Natural killer cell (primary cell): ENCODE results near the gene CAPN14. TPM values are rescaled to one million over a fixed set of nuclear protein-coding genes. Genes with fewer than 3 reads are reported as not detected.

Source experiments
- ATAC-seq, 3 donors: fragments of 150-1000 bp in 2 of 3; fragments of 200-7000 bp in 1 of 3; cut with Tn5 transposase; 1 replicate in 1 of 3; 2 replicates in 2 of 3; pipeline ENCODE4 v1.10.0; 2021; ENCODE audit warnings: mild to moderate bottlenecking in 2 of 3, moderate library complexity in 2 of 3
- DNase-seq, 2 donors: peaks; one replicate each; pipeline versions ENCODE4 v3.0.0 to v3.0.0-alpha.2; 2013 to 2021; ENCODE audit warnings: mixed read lengths in 1 of 2
- H3K27ac ChIP-seq: one replicate; pipeline ENCODE4 v1.5.1; 2013; ENCODE audit warnings: mild to moderate bottlenecking, low read length
- H3K27me3 ChIP-seq: one replicate; pipeline ENCODE4 v1.6.1; 2013; ENCODE audit warnings: low read length; ENCODE audit not compliant: control insufficient read depth, insufficient read depth
- H3K36me3 ChIP-seq: one replicate; pipeline ENCODE4 v1.6.1; 2013; ENCODE audit warnings: low read length; ENCODE audit not compliant: control insufficient read depth, insufficient read depth
- H3K4me1 ChIP-seq: one replicate; pipeline ENCODE4 v1.6.1; 2013; ENCODE audit warnings: low read length; ENCODE audit not compliant: control insufficient read depth, insufficient read depth
- H3K4me3 ChIP-seq: one replicate; pipeline ENCODE4 v1.5.1; 2013; ENCODE audit warnings: low read length
- H3K9me3 ChIP-seq: one replicate; pipeline ENCODE4 v1.6.1; 2013; ENCODE audit warnings: low read length; ENCODE audit not compliant: control insufficient read depth, insufficient read depth
- H3K27ac Mint-ChIP-seq, 2 donors: one replicate each; pipeline ENCODE4 v1.8.0; 2022; ENCODE audit warnings: mild to moderate bottlenecking in 2 of 2, mixed read lengths in 2 of 2, moderate library complexity in 1 of 2
- H3K27me3 Mint-ChIP-seq, 2 donors: one replicate each; pipeline ENCODE4 v1.8.0; 2022; ENCODE audit warnings: low read depth in 2 of 2, mixed read lengths in 2 of 2
- H3K36me3 Mint-ChIP-seq: one replicate; pipeline ENCODE4 v1.8.0; 2022; ENCODE audit warnings: mixed read lengths
- H3K4me1 Mint-ChIP-seq, 2 donors: one replicate each; pipeline ENCODE4 v1.8.0; 2022; ENCODE audit warnings: mixed read lengths in 2 of 2
- H3K4me3 Mint-ChIP-seq: one replicate; pipeline ENCODE4 v1.8.0; 2022; ENCODE audit warnings: mild to moderate bottlenecking, moderate library complexity, mixed read lengths
- H3K9me3 Mint-ChIP-seq, 2 donors: one replicate each; pipeline ENCODE4 v1.8.0; 2022; ENCODE audit warnings: mixed read lengths in 2 of 2
- CTCF ChIP-seq: fragments of 200-600 bp; IDR thresholded peaks from one replicate; pipeline ENCODE4 v1.8.0; 2022; ENCODE audit warnings: antibody characterized with exemption
- WGBS: methylation state at CpG from one replicate; pipeline ENCODE4 v1.1.7; 2013; ENCODE audit warnings: missing lambda C conversion rate; ENCODE audit not compliant: insufficient coverage; 5-methylcytosine and 5-hydroxymethylcytosine counted together
- intact Hi-C: fragments of 100-400 bp; cut with micrococcal nuclease; formaldehyde crosslinking; loops from one replicate; pipeline ENCODE4 v1.14.2; 2022
- total RNA-seq, 4 donors: library from RNA; stranded (reverse); fragments of 120-200 nt in 1 of 4; gene quantifications; one replicate each; pipeline versions ENCODE4 v1.2.3 to v1.2.4, GENCODE V29; 2013 to 2022

CAPN14 gene
- total RNA-seq, 3 donors from 2014 or later (not counting 1 experiment from before 2014, with no cell fraction given) = 0.33 to 0.43 TPM; not detected in 1

GRCh38 chr2:31124904-31125303 lies 92.4 kb downstream of the CAPN14 start:
- Histone ChIP-seq H3K27ac (no peak overlapping the region), H3K4me1 (no peaks in the 10 kb centered on the region), H3K36me3 (no peaks in the 10 kb centered on the region), H3K27me3 (no peaks in the 10 kb centered on the region), H3K9me3 (no peaks in the 10 kb centered on the region), H3K4me3 (no peak overlapping the region)
- Mint-ChIP-seq H3K4me1 (no peaks in the 10 kb centered on the region), H3K36me3 (no peaks in the 10 kb centered on the region), H3K27me3 (peaks cover 0 to 24% of the 10 kb centered on the region in 2 donors), H3K4me3 (no peak overlapping the region), H3K27ac (no peak overlapping the region), H3K9me3 (no peaks in the 10 kb centered on the region)
- ATAC-seq (no peak), DNase-seq (no peak)
- no peak for TF ChIP-seq CTCF
- 93% methylated on average over 4 of the region's 4 CpGs for WGBS
- intact Hi-C loops = no loop called here

Other genes starting within 250 kb of the CAPN14 start
- gene GALNT14, start 79.1 kb downstream of the CAPN14 start, total RNA-seq = under 1 TPM in 1 of 3 donors, not detected in 2; 0.68 TPM
- 1 to 10 TPM; 5.6 to 7.8 (median 7.2) TPM for gene EHD3, start 16.6 kb upstream of the CAPN14 start, total RNA-seq
- not detected for gene XDH, start 197.2 kb upstream of the CAPN14 start, total RNA-seq